Stimulated activated CD4-positive, alpha-beta T cell treated with anti-CD3 and anti-CD28 coated beads, Interleukin-1b, Interleukin-23, amount 100 ng/mL, for 48 hours (primary cell): Measurements from ENCODE around the gene CTSA.

ENCODE experiments used
- DNase-seq: peaks from one replicate; pipeline ENCODE4 v3.0.0-alpha.2; 2020

CTSA gene

DNA sequence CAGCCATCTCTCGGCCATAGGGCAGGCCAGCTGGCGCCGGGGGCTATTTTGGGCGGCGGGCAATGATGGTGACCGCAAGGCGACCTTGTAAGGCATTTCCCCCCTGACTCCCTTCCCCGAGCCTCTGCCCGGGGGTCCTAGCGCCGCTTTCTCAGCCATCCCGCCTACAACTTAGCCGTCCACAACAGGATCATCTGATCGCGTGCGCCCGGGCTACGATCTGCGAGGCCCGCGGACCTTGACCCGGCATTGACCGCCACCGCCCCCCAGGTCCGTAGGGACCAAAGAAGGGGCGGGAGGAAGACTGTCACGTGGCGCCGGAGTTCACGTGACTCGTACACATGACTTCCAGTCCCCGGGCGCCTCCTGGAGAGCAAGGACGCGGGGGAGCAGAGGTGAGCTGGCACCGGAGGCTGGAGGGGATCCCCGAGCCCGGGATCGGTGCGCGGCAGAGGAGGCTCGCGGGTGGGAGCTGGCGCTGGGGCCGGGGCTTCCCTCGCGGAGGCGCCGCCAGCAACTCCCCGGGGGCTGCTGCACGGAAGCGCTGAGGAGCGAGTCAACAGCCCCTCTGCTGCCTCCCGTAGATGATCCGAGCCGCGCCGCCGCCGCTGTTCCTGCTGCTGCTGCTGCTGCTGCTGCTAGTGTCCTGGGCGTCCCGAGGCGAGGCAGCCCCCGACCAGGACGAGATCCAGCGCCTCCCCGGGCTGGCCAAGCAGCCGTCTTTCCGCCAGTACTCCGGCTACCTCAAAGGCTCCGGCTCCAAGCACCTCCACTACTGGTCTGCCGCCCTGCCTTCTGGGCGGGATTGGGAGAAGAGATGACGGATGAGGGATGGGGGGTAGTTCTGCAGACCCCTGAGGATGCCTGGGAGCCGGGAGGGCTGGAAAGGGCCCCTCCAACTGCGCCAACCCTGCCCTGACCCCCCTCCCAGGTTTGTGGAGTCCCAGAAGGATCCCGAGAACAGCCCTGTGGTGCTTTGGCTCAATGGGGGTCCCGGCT, at the start of gene CTSA, which contains the start of gene NEURL2:
Gene CTSA, plus strand, starts transcription at position 351 of the 999 bp plus-strand sequence. Its CDS starts 234 bp downstream, at position 585.
Gene NEURL2, minus strand, starts transcription at position 224 of the 999 bp plus-strand sequence. Its CDS starts 217 bp downstream, at position 7.
- peak; percentile 86 for DNase-seq

DNA sequence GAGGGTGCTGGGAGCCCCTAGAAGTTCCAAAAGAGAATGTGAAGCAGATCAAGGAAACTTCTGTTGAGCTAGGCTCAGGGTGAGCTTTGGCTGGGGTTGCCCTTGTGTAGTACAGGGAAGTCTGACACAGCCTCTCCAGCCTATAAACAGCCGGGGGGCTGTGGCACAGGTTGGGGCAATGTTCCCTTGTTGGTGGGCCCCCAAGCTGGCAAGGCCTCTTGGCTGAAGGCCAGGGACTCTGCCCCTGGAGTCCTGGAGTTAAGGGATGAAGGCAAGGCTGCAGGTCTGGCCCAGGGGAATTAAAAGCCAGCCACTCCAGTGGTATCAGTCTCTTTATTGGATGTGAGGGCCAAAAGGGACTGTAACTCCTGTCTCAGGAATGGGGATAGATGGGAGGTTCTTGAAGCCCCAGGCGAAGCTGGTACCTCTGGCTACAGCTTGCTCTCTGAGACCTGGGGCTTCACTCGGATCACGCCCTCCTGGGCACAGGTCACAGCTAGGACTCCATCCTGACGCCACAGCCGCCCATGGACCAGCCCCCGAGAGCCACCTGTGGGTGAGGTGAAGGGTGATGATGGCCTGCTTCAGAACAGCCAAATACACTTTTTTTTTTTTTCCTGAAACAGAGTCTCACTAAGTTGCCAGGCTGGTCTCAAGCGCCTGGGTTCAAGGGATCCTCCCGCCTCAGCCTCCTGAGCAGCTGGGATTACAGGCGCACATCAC, 49.6 kb upstream of the CTSA start:
- no peak for DNase-seq

DNA sequence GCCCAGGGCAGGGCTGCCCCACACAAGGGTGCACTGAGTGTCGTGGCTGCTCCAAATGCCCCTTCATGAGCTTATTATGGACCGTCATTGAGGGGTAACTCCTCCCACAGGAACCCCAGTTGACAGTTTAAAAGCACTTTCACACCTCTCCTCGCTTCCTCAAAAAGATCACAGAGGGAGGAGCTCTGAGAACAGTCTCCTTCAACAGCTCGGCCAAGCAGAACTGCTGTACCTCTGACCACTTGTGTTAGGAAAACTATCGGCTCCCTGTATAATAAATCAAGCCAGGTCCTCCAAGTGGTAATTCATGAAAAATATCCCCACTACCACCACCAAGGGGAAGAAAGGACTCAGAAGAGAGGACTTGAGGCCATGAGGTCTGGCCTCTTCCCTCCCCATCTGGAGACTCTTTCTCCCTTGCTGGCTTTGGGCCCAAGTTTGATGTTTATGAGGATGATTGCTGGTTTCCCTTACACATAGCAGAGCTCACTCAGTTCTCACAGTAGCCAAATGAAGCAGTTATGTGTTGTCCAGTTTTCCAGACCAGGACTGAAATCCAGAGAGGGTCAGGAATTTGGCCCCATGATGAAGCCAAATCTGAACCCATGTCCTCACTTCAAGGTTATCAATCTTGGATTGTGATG, 48.8 kb upstream of the CTSA start:
- no peak for DNase-seq

DNA sequence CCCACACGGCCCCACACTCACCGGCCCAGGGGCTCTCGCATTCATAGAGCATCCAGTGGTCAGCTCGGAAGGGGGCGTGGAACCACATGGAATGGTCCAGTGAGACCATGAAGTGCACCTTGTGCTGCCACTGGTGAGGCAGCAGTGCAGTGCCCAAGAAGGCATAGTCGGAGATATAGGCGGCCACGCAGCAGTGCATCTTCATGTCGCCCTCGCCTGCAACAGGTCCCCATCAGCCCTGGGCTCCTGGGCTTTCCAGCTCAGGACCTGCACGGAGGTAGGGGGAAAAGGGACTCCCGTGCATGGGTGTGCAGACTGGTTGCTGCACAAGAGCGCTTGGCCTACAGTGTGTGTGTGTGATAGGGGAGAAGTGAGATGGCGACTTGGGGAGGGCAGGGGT, 47.6 kb upstream of the CTSA start:
- DNase-seq: no peak

DNA sequence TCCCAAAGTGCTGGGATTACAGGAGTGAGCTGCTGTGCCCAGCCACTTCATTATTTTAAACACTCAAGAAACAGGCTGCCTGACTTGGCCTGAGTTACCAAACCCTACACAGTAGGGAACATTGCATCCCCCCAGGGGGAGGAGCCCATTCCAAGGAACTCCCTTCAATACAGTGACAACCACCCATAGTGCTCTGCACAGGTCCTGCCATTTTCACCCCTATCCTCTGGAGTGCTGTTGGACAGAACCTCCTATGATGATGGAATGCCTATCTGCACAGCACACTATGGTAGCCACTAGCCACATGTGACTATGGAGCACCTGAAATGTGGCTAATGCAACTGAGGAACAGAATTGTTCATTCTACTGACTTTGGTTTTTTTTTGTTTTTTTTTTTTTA, 45.7 kb upstream of the CTSA start:
- no peak for DNase-seq

DNA sequence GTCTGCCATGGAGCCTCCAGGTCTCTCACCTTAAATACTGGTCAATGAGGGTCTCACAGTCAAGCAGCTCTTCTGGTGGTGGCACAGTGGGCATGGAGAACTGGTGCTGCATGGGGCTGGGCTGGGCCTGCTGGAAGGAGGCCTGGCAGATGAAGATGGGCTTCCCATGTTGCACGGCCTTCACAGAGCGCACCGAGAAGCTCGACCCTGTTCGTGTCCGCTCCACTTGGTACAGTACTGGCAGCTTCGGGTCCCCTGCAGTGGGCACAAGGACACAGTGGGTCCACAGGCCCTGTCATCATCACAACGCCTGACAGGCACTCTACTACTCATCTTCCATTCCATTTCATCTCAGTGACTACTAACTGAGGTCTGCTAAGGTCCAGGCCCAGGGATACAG, 42.7 kb upstream of the CTSA start:
- no peak for DNase-seq

DNA sequence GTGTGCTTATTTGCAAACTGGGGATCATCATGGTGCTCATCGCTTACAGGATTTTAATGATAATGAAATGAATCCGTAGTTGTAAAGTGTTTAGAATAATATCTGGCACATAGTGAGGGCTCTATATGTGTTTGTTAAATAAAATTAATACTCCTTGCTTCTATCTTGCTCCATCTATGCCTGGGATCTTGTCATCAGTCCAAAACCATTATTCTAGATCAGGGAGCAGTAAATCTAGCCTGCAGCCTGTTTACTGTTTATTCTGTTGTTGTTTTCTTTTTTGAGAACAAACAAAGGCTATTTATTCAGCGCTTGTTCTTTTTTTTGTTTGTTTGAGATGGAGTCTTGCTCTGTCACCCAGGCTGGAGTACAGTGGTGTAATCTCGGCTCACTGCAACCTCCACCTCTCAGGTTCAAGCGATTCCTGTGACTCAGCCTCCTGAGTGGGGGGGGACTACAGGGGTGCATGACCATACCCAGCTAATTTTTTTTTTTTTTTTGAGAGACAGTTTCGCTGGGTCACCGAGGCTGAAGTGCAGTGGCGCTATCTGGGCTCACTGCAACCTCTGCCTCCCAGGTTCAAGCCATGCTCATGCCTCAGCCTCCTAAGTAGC, 42.1 kb upstream of the CTSA start:
- no peak for DNase-seq

DNA sequence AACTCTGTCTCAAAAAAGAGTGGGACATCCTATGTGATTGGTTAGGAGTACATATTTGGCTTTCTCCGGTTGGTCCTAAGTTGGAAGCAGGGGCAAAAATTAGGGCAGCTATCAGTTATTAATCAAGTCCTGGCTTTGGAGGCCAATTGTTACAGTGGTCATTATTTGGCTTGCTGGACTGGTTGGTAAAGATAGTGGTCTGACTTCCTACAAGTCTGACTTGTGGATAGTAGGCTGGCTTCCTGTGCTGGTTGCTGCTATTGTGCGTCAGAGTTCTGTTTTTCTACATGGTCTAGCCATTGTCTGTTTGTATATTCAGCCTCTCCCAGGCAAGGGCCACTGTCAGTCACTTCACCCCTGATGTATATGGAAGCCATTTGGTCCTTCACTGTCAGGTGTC, 40.9 kb upstream of the CTSA start:
- no peak for DNase-seq

DNA sequence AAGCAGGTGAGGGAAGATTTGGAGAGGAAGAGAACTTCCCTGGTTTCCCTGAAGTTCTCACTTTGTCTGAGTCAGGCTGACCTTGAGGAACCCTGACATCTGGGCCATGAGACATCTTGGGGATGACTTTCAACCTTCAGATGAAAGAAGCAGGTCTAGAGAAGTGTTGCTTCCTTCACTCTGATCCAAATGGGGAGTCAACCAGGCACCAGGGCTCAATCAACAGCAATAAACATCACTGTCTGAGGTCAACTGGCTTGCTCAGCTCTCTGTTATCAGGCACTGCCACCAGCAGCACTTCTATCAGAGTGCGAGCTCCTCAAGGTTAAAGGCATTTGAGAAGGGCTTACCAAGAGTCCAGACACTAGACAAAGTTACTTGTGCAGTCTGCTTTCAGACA, 40.2 kb upstream of the CTSA start:
- DNase-seq: no peak

DNA sequence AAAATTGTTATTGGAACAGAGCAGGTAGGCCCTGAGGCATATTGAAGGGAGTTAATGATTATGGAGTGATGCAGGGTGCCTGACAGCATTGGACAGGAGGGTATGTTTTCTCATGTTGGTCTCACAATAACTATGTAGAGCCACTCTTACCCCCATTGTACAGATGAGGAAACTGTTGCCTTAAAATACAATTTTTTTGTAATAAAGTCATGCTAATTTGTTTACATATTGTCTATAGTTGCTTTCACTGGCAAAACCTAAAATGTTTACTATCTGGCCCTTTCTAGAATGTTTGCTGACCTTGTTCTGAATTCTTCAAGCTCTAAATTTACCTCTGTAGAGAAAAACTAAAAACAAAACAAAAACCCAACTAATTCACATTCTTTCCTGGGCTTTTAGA, 39.6 kb upstream of the CTSA start:
- no peak for DNase-seq

DNA sequence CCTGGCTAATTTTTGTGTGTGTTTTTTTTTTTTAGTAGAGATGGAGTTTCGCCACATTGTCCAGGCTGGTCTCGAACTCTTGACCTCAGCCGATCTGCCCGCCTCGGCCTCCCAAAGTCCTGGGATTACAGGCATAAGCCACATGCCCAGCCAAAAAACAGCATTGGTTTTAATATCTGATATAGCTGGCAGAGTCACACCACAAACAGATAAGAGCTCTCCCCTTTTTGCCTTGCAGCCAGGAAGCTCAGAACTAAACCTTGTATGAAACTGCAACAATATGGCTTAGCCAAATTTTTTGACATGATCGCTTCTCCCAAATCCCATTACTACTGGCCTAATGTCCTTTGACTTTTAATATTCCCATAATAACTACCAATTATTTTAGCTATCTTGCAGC, 38.8 kb upstream of the CTSA start:
- no peak for DNase-seq

DNA sequence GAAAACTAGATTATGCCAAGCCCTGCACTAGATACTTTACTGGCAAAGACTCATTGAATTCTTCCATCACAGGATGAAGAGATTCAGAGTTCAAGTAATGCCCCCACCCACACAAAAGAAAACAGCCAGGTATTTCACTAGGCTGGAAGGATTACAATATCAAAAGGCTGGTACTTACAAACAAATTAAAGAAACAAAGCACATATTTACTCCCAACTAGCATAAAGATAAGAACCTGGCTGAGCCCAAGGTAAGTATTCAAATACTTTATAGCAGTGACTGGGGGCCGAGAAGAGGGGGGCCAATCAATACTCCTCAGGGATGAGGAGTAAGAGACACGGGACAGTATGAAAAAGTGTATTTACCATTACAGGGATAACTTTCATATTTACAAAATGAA, 37.7 kb upstream of the CTSA start:
- no peak for DNase-seq

DNA sequence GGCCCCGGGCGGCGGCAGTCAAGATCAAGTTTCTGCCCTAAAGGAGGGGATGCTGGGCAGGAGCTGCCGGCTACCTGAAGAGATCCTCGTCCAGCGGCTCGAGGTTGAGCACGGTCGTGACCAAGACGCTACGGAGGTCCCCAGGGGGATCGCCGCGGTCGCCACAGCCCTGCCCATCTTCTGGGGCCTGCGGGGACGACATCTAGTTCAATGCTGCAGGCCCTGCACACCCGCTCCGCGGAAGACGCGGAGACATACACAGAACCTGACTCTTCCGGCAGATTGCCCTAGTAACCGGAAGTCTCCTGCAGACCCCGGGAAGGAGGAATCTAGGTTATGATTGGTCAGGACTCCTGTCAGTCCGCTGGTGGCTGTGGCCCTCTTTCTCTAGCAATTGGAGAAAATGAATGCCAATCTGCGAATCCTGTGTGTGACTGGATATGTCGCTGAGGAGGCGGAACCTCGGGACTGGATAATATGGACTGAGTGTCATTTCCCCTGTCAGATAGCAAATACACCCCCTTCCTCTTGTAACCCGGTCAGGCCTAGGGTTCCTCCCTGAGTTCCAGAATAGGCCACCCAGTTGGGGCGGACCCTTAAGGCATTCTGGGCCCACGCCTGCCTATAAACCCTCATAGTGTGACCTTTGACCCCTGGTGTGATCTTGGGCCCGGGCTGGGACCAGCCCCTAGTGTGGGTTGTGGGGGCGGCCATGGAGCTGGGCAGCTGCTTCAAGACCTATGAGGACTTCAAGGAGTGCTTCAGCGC, 33.8 kb upstream of the CTSA start, which contains the start of the genes ACOT8 and ZSWIM3:
Gene ACOT8, minus strand, starts transcription at position 279 of the 768 bp plus-strand sequence. Its CDS starts 77 bp downstream, at position 202.
Gene ZSWIM3, plus strand, starts transcription at position 501 of the 768 bp plus-strand sequence. Its CDS starts 212 bp downstream, at position 713.
- peak; percentile 95 for DNase-seq

DNA sequence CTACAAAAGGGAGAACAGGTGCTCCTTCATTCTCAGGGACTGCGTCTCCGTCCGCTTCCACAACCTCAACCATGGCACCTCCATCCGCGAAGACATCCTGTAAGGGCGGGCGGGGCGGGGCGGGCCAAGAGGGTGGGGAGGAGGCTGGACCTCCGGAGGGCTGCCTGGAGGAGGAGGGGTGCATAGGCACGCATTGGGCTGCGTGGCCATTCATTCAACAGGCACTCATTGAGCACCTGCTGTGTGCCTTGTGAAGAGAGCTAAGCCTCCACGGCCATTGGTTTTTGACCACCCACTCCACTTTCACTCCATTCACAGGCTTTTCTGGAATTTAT, 33.3 kb upstream of the CTSA start:
- peak; percentile 57 for DNase-seq

DNA sequence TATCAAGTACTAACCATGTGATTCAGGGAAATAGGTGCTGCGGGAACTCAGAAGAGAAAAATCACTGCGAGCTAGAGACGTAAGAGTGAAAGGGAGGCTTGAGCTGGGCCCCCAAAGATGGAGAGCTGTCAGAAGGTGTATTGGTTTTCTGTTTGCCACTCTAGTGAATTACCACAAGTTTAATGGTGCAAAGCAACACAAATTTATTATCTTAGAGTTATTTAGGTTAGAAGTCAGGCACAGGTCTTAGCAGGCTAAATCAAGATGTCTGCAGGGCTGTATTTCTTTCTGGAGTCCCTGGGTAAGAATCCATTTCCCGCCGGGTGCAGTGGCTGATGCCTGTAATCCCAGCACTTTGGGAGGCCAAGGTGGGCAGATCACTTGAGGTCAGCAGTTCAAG, 31.2 kb upstream of the CTSA start:
- no peak for DNase-seq

DNA sequence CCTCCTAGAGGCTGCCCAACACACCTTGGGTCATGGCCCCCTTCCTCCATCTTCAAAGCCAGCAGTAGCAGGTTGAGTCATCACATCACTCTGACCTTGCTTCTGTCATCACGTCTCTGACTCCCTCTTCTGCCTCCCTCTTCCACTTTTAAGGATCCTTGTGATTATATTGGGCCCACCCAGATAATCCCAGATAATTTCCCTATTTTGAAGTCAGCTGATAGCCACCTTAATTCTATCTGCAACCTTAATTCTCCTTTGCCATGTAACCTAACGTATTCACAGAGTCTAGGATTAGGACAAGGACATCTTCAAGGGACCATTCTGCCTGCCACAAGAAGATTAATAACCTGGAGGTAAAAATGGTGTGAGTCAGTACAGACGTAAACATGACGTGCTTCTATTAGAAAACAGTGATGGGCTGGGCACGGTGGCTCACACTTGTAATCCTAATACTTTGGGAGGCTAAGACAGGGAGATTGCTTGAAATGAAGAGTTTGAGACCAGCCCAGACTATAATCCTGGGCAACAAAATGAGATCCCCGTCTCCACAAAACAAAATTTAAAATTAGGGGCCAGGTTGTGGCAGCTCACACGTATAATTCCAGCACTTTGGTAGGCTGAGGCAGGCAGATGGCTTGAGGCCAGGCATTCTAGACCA, 30.4 kb upstream of the CTSA start:
- DNase-seq: no peak

DNA sequence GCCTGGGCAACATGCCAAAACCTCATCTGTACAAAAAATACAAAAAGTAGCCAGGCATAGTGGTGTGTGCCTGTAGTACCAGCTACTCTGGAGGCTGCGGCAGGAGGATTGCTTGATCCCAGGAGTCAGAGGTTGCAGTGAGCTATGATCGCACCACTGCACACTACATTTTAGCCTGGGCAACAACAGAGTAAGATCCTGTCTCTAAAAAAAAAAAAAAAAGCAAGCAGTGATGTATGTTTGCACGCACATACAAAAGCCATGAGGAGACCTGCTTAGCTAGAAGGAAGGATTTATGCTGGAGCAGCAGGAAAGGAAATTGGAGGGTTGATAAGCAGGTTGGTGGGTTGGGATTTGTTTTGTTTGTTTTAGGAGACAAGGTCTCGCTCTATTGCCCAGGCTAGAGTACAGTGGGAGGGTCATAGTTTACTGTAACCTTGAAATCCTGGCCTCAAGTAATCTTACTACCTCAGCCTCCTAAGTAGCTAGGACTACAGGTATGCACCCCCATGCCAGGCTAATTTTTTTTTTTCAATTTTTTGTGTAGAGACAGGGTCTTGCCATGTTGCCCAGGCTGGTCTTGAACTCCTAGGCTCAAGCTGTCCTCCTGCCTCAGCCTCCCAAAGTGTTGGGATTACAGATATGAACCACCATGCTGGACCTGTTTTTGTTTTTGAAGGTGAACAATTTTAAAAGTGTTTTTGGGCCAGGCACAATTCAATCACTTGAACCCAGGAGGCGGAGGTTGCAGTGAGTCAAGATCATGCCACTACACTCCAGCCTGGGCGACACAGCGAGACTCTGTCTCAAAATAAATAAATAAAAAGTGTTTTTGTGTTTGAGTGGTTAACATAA, 29.7 kb upstream of the CTSA start:
- DNase-seq: no peak

DNA sequence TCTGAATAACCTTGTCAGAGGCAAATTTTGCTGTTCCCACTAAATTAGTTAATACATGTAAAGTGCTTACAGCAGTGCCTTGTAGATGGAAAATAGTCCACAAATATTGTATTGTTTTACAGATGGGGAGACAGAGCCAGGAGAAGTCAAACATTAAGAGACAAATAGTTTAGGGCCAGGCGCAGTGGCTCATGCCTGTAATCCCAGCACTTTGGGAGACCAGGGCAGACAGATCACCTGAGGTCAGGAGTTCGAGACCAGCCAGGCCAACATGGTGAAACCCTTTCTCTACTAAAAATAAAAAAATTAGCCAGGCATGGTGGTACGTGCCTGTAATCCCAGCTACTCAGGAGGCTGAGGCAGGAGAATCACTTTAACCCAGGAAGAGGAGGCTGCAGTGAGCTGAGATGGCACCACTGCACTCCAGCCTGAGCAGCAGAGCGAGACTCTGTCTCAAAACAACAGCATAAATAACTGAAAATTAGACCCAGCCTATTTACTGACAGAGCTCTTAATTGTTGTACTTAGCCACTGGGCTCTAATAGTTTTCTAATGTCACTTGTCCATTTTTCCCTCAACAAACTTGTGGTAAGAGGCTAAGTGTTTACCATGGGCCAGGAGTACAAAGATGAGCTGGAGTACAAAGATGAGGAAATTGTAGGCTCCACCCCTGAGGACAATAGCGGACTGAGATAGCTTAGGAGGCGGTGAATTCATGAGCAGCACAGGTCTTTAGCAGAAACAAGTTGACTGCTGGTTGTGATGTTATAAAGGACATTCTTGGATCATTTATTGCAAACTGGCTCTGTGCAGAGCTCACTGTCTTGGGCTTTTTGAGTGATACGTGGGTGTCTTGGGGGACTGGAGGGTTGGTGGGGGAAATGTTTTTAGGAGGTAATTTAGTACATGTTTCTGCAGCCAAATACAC, 27.3 kb upstream of the CTSA start:
- no peak for DNase-seq

DNA sequence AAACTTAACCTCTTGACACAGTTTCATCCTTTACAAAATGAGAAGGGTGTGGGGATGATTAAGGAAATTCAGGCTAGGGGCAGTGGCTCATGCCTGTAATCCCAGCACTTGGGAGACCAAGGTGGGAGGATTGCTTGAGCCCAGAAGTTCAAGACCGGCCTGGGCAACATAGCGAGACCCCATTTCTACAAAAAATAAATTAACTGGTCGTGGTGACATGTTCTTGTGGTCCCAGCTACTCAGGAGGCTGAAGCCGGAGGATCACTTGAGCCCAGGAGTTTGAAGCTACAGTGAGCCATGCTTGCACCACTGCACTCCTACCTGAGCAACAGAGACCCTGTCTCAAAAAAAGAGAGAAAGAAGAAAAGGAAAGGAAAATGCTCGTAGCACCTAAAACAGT, 24.7 kb upstream of the CTSA start:
- no peak for DNase-seq
